HL-60/S4 (cell line): ENCODE results near the gene CD44.

Source experiments
- in situ Hi-C: fragments of 300-500 bp; cut with MboI; formaldehyde crosslinking; loops from 2 replicates; pipeline ENCODE4 v1.14.3; 2022; ENCODE audit warnings: low sequenced_read_pairs

The CD44 gene

DNA sequence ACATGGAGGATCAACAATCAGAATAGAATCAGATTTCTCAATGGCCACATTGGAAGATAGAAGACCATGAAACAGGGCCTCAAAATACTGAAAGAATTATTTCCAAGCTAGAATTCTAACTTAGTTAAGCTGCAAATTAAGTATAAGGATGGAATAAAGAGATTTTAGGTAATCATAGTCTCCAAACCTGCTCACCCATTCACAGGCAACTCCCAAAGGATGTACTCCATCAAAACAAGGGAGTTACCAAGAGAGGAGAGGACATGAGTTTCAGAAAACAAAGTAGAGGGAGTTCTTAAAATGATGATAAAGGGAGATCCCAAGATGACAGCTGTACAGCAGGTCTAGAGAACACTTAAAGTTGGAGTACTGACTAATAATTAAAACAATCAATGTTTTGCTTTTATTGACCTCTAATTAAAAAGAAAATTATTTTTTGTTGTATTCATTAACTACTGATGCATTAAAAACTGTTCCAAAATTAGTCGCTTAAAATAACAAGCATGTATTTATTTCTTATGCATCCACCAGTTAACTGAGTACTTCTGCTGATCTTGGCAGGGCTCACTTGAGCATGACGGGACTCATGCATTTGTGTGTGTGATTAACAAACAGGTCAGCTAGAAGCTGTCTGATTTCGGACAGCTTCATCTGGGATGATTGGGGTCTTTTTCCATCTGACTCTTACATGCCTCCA, 95.6 kb downstream of the CD44 start:
- in situ Hi-C loops: loop anchor here (5.0 to 10.0 kb wide), 2 partner anchors 237 to 300 kb away; no protein-coding TSS in a partner anchor

DNA sequence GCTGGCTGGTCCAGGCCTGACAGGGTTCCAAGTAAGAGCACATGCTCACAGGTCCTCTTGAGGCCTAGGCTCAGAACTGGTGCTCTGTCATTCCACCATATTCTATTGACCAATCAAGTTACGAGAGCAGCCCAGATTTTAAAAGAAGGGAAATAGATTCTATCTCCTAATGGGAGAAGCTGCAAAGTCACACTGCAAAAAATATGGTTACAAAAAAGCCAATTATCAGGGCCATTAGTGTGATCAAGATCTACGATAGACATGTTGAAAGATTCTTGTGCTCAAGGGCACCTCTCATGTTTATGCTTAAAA, 96.1 kb downstream of the CD44 start:
- in situ Hi-C loops: loop anchor here (5.0 to 10.0 kb wide), 2 partner anchors 238 to 300 kb away; no protein-coding TSS in a partner anchor

DNA sequence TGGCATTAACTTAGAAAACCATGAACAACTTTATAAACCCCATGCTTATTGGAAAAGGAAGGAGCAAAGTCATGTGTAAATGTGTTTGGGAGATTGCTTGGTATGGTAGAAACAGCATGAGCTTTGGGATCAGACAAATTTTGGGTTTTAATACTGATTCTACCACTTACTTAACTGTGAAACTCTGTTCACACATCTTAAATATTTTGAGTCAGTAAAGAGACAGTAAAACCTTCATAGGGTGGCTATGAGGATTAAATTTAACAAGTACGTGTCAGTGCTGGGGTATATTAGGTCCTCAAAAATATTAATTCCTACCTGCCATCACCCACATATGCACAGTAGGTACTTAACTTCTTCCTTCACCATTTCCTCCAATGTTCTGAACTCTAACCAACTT, 96.5 kb downstream of the CD44 start:
- in situ Hi-C loops: loop anchor here (5.0 to 10.0 kb wide), 2 partner anchors 238 to 301 kb away; no protein-coding TSS in a partner anchor

DNA sequence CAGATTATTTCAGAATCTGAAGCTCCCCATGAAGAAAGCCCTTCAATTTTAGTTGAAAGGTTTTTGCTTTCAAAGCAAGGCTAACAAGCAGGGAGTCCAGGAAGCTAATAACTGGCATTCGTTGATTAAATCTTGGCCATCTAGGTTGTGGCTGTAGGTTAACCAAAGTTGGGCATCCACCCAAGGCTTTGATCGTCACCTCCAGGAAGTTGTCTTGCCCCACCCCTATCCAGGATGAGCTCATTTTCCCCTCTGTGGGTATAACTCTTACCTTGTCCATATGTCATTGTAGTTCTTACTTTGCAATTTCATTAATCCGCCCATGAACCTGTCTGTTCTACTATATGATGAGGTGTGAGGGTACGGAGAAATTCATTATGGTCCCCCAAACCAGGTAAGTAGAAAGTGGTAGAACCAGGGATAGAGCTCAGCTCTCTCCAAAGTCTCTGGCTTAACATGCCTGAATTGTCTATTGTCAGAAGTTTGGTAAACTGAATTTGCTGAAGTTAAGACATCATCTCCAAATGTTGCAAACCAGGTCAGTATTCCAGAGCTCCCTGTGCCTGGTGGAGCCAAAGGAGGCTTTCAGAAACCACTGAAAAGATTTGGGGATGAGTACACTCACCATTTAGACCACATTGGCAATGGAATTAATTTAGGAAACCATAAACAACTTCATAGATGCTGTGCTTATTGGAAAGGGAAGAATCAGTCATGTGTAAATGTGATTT, 97.1 kb downstream of the CD44 start:
- in situ Hi-C loops: loop anchor here (5.0 to 10.0 kb wide), 2 partner anchors 239 to 301 kb away; no protein-coding TSS in a partner anchor

DNA sequence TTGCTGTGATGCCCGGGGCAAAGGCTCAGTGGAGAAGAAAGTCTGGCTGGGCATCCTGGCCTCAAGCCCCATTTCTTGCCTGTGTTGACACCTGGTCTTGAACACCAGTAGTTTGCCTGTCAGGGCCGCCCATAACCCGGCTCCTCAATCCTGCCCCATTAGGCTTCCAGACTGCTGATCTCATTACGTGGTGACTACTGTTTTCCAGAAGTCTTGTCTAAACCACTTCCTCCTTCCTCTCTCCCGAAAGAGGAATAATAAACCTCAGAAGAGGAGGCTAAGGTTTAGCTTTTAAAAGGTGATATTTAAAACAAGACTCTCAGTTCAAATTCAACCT, 97.7 kb downstream of the CD44 start:
- in situ Hi-C loops: loop anchor here (5.0 to 10.0 kb wide), 2 partner anchors 239 to 302 kb away; no protein-coding TSS in a partner anchor

DNA sequence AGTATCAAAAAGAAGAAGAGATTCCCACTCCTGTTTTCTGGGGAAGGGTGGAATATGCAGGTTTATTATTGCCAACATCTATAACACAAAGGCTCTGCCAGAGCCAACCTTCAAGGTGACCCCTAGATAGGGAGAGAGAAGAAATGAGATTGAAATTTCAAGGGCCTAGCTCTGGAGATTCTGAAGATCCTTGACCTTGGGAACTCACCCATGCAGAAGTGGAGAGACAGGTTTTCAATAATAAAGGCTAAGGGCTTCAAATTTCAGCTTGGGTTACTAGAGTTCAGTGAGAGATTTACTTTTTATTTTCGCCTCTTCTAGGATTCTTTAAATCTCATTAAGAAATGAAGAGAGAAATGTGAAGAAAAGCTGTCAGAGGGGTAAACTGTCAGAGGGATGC, 98.4 kb downstream of the CD44 start:
- in situ Hi-C loops: loop anchor here (5.0 to 10.0 kb wide), 2 partner anchors 240 to 303 kb away; no protein-coding TSS in a partner anchor

DNA sequence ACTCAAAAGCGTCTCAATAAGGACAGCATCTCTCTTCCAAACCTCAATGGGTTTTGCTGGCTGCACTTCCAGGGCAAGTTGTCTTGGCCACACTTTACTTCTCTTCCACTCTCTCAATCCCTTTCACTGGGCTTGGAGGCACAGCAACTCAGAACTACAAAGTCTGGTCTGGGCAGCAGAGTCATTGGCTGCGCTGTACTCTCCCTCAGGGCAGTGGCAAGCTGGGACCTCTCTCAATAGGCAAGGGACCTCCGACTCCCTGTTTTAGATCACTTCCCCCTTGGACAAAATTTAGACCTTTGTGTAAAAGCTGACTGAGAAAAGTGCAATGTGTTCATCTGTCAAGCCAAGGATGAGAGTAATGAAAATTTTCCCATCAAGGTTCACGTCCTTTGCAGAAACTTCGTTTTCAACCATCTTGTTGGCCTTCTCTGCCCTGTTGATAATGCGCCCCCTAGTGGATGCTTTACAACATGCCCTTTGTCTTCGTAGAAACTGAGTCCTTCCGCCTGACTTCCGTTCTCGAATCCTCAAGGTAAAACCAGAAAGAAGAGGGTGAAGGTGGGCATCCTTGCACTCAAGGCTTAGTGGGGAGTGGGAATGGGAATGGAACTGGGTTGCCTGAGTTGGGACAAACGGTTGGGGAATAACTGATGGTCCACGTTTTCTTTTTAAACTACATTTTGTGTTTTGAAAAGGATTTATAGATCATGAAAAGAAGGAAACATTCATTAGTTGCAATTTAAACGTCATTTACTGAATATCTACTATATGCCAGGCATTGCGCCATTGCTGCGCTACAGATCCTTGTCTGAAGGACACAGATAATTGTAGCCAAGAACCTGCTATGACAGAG, 99.1 kb downstream of the CD44 start:
- in situ Hi-C loops: loop anchor here (5.0 to 10.0 kb wide), 2 partner anchors 241 to 303 kb away; no protein-coding TSS in a partner anchor

DNA sequence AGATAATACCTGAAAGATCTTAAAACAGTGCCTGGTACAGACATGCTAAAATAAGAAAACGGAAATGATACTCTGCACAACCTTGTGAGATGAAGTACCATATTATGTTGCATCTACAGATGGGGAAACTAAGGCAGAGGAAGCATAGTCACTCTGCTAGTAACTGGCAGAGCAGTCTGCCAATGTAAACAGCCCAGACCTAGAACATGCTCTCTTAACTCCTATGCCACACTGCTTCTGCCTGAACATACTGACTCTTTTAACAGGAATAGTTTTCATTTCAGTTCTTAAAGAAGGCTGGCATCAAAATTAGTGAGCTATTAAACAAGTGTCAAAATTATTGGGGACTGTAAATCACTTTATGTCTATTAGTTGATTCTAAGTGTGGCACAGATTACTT, 99.9 kb downstream of the CD44 start:
- in situ Hi-C loops: loop anchor here (5.0 to 10.0 kb wide), 2 partner anchors 242 to 304 kb away; no protein-coding TSS in a partner anchor

DNA sequence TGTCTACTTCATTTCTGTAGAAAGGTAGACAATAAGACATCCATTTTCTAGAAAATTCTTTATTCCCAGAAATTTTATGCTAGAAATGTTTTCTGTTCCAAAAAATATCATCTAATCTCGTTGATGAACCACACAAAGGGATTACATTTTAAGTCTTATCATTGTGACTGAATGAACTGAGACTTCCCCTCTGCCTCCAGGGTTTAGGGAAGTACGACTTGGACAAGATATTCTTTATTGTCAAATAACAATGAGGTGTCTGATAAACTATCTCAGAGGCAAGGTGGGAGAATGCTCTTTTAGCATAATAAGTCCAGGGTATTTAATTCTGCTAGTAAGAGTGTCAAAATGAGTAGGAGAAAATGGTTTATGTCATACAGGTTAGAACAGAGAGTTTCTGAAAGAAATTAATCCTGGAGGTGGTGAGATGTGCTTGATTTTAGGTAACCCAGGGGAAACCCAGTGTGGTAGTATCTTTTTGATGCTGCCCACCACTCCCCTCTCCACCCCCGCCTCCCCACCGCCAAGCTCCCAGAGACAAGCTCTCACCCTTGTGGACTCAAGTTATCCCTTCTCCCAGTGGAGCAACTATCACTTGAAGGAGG, 100.6 kb downstream of the CD44 start:
- in situ Hi-C loops: loop anchor here (5.0 to 10.0 kb wide), 2 partner anchors 242 to 305 kb away; no protein-coding TSS in a partner anchor

DNA sequence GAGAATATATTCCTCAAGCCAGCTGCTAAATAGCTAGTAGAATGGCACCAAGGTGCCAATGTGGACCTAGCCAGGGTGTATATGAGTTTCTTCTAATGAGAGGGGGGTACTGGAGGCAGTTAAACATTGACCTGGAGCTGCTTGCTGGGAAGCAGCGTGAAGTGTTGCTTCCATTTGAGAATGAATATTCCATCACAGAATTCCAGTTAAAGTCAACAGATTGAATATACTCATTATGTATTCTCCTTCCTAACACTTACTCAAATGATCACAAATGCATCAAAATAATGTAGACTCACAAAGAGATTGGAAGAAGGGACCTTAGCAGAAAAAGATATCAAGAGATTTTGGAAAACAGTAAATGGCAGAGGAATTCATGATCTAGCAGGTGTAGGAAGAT, 102.1 kb downstream of the CD44 start:
- in situ Hi-C loops: no loop called here

DNA sequence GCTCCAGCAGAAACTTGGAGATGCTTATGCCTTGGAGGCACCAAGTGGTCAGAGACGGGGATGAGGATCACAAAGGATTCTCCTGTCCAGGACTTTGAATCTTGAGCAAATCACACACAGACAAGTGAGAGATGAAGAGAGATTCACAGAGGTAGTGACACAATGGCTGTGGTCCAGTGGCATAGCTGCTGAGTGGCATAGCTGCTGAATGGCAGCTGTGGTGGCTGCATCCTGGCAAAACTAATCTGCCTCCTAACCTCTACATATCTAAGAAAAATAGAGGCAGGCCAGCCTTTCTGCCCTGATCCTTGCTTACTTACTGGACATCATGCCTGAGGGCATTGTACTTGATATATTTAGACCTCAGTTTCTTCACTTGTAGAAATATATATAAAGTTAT, 102.6 kb downstream of the CD44 start:
- in situ Hi-C loops: no loop called here

DNA sequence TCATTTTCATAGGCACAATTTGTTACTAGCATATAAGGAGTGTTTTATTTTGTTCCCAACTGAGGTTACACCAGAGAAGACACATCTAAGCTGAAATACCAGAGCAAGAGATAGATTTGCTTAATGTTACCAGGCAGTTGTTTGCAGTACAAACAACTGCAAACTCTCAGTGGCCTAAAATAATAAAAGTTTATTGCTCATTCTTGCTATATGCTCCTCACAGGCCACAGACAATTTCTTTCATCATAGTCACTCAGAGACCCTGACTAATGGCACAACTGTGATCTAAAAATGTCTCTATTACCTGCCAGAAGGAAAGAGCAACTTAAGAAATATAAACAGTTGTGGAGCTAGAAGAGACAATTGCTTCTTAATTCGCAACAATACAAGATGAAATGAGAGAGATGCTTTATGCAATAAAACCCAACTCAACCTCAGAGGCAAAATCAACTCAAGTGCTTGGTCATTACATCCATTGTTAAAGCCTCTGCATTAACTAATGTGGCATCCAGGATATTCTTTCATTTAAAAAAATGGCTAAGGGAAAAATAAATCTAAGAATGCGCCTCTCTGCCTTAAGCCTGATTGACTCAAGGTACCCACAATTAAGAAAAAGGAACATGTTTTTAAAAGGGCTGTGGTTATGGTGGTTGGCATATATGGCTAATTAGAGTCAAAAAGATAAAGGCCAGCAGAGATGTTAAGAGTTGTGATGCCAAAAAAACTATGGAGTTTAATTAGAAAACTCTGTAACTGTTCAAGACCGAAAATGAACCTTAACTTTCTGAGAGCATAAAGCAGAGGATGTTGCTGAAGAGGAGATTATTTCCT, 103.7 kb downstream of the CD44 start:
- in situ Hi-C loops: no loop called here

DNA sequence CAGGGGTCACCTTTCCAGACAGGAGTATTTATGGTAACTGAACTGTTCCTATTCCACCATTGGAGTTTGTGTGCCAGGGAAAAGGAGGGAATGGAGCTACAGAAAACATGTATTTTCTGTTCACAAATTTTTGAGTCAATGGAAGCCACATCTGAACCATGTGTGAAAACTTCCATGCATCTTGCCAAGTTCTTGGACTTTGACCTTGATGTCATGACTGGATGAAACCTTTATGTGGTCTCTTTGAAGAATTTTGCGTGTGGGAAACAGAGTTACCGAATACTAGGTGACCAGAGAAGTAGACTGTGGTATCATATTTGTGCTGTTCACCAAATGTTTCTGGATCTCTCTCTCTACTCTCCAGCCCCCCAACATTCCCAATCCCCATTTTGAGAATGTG, 104.8 kb downstream of the CD44 start:
- in situ Hi-C loops: no loop called here

DNA sequence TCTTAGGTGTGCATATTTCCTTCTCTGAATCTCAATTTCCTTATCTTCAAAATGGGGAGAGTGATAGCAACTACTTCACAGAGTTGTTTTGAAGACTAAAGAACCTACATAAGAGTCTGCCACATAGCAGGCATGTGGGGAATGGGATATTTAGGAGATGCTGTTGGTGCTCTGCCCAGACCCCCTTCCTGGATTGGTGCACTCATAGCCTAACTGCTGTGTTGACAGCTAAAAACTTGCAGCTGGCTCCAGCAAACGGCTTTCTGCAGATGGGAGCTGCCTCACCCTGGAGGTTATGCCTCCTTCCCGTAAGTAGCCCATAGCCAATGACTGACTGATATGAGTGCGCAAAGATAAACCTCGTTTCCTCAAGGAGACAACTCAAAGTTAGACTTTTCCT, 106.1 kb downstream of the CD44 start:
- in situ Hi-C loops: no loop called here

DNA sequence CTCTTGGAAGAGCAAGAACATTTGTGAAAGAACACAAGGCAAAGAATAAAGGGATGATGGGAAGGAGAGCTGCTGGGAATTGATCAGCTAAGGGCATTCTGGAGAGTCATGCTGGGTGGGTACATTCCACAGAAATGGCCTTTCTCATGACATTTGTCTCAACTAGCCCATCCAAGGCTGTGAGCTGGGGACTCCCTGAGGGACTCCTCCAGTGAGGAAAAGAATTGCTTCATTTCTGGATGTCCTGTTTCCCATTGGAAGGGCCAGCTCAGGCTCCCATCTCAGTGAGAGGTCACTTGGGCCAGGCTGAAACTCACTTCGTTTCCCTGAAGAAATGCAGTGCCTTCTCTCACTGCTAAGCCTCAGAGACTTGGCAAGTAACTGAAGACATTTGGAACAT, 106.8 kb downstream of the CD44 start:
- in situ Hi-C loops: no loop called here

DNA sequence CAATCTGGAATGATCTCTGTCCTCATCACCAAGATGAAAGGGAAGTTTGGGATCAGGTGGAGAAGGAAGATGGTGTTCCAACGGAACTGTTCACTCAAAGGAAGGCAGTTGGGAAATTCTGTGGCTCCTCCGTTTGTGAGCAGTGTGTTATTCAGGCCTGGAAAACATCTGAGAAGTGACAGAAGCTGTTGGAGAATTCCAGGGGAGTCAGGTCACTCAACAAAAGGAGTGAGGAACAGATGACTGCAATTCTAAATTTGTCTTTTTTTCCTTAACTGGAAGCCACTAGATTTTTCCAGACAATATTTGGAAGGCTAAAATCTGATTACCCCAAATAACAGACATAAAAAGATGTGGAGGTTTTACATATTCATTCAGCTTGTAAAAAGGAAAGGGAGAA, 107.8 kb downstream of the CD44 start:
- in situ Hi-C loops: no loop called here

DNA sequence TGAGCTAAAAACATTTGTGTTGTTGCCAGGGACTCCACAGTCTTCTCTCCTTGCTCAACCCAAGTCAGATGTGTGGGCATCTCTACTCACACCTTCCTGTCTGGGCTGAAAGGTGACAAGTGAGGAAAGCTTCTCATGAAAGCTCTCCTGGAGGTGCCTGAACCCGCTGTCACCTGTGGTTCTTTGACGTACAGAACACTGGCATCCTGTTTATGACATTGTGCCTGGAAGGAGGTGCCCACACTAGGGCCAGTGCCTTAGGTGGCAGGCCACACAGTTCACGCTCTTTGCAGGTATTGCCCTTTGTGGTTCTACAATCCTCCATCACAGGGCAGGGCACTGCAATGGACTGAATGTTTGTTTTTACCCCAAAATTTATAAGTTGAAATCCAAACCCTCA, 108.5 kb downstream of the CD44 start:
- in situ Hi-C loops: no loop called here

DNA sequence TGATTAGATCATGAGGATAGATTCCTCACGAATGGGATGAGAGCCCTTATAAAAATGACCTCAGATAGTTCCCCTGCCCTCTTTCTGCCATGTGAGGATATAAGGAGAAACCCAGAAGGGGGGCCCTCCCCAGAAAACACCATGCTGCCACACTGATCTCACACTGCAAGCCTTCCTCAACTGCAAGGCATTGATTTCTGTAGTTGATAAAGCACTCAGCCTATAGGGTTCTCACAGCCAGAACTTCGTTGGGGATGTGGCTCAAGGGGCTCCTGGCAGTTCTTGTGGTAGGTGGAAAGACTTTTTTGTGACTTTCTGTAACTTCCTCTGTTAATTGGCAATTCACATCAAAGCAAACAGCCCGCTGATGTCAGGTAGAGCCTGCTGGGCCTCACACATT, 108.9 kb downstream of the CD44 start:
- in situ Hi-C loops: no loop called here

DNA sequence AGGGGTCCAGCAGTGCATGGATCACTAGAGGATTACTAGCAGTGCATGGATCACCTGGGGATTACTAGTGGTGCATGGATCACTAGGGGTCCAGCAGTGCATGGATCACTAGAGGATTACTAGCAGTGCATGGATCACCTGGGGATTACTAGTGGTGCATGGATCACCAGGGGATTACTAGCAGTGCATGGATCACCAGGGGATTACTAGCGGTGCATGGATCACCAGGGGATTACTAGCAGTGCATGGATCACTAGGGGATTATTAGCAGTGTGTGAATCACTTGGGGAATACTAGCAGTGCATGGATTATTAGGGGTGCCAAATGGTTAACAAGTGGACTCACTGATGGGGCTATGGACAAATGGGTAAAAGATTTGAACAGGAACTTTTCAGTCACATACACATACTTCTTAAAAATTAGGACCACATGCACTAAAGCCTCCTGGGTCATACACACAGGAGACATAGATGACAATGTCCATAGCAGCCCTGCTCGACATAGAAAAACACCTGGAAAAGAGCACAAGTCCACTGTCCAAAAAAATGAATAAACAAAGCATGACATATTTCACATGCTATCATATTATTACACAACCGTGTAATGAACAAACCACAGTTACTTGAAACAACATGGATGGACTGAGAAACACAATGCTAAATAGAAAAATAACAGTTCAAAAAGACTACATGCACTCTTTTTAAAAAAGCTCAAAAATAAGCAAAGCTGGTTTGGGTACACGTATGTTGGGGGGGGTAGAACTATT, 109.8 kb downstream of the CD44 start:
- in situ Hi-C loops: no loop called here
